Fibroblast of mammary gland (primary cell): Measurements from ENCODE around the gene FER1L5.

ENCODE experiments used
- DNase-seq: peaks from one replicate; pipeline ENCODE4 v3.0.0-alpha.2; 2010; ENCODE audit warnings: low read depth
- H3K4me3 ChIP-seq: 2 replicates; pipeline ENCODE4 v1.5.1; 2011; ENCODE audit warnings: low read depth, mild to moderate bottlenecking, low read length, moderate library complexity; ENCODE audit not compliant: control insufficient read depth
- TF ChIP-seq, protein P1 (sequence below): conservative IDR thresholded peaks from 2 replicates; pipeline ENCODE4 v1.5.1; 2011; ENCODE audit warnings: low read depth, low read length, inconsistent platforms; ENCODE audit not compliant: control insufficient read depth, insufficient read depth

The FER1L5 gene

DNA sequence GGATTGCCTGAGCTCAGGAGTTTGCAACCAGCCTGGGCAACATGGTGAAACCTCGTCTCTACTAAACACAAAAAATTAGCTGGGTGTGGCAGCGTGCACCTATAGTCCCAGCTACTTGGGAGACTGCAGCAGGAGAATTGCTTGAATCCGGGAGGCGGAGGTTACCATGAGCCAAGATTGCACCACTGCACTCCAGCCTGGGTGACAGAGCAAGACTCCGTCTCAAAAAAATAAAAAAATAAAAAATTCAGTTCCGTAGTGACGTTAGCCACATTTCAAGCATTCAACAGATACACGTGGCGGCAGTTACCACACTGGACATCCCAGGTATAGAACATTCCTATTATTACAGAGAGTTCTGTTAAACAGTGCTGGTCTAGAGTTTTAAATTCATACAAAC, 8.9 kb upstream of the FER1L5 start:
- no peak overlapping the region for H3K4me3 ChIP-seq
- DNase-seq: no peak
- TF ChIP-seq, protein P1, sequence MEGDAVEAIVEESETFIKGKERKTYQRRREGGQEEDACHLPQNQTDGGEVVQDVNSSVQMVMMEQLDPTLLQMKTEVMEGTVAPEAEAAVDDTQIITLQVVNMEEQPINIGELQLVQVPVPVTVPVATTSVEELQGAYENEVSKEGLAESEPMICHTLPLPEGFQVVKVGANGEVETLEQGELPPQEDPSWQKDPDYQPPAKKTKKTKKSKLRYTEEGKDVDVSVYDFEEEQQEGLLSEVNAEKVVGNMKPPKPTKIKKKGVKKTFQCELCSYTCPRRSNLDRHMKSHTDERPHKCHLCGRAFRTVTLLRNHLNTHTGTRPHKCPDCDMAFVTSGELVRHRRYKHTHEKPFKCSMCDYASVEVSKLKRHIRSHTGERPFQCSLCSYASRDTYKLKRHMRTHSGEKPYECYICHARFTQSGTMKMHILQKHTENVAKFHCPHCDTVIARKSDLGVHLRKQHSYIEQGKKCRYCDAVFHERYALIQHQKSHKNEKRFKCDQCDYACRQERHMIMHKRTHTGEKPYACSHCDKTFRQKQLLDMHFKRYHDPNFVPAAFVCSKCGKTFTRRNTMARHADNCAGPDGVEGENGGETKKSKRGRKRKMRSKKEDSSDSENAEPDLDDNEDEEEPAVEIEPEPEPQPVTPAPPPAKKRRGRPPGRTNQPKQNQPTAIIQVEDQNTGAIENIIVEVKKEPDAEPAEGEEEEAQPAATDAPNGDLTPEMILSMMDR: no peak

DNA sequence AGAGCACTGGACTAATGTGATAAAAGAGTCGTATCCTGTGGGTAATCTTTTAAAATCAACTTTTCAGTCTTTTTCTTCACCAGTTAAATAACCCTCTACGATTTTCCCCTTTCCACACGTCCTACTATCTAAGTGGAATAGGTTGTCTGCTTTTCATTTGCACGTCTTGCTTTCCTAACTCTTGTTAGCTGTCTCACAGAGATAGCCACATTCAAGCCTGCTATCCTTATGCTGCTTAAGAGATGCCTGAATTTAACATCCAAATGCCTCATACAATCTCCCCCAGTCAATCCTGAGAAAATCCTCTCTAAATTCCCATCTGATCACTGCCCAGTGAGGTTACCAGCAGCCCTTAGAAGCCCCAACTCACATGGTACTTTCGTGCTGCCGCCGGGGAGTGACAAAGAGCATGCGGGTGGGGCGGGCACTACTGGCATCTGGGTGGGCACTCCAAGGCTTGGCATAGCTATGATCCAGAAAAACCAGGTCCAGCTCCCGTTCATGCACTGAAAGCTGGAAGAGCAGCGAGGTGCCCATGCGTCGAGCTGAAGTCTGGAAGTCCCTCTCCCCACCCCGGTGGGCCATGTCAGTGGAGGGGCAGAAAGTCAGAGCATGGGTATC, 5.9 kb upstream of the FER1L5 start:
- TF ChIP-seq, protein P1: no peak
- peak overlapping the region; percentile 75 for H3K4me3 ChIP-seq
- no peak for DNase-seq

DNA sequence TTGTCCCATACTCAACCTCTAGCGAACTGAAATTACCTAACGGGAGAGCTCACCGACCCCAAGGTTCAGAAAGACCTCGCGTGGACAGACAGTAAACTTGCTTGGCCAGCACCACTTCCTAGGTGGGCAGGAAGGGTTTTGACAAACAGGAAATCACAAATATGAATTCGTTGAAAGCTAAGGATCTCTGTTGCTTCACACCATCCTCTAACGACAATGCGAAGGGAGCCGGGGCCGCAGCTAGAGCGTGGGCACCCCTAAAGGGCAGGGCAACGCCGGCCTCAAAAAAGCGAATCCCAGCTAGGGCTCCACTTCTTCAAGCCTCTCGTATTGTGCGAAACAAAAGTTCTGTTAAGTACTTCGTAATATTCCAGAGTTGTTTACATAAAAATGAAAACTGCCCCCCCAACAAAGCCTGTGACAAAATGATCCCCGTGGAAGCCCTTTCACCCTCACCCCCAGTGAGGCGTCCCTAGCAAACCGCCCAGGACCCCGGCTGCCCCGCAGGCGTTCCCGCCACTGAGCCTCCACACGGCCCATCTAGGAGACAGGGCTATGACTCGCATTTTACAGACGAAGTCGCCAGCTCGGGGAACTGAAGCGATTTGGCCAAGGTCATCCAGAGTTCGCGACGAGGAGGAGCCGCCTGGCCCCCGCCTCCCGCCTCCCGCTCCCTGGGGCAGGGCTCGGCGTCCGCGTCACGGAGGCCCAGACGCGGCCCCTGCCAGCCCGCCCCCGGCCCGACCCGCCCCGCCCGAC, 5.0 kb upstream of the FER1L5 start:
- peak overlapping the region; percentile 75 for H3K4me3 ChIP-seq
- DNase-seq: peak; percentile 89
- TF ChIP-seq, protein P1: no peak

DNA sequence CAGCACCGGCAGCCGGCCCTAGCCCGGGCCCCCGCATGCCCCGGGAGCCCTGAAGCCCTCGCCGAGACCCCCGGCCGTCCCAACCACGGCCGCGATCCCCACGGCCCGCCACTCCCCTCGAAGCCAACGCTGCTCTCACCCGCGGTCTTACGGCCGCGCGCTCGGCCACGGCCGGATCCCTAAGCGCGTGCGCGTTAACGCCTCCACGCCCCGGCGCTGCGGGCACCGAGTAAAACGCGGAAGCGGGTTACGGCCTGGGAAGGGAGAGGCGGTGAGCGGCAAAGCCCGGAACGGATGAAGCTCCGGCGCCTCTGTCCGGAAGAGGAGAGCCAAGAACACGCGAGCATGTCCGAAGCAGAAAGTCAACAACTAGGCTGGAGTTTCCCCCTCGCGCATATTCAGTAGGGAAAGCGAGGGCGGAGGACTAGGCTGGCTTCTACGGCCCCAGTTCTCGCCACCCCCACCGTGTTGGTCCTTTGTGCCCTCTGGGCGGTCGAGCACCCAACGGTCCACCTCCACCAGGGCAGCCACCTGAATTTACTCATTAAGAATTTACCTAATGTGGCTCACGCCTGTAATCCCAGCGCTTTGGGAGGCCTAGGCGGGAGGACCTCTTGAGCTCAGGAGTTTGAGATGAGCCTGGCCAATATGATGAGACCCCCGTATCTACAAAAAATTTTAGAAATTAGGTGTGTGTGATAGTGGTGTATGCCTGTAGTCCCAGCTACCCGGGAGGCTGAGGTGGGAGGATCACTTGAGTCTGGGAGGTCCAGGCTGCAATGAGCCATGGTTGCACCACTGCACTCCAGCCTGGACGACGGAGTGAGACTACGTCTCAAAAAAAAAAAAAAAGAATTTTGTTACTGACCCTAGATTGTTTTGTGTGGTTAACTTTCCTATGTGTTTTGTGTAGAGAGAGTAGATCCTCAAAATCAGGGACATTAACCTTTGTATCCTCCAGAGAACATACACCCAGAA, 4.1 kb upstream of the FER1L5 start, which contains the start of gene KANSL3:
Gene KANSL3, minus strand, starts transcription at position 169 of the 978 bp plus-strand sequence. CDS start 1,177 bp downstream, outside the sequence.
- H3K4me3 ChIP-seq: peak within 1 kb of the TSS; percentile 75
- TF ChIP-seq, protein P1: no peak
- DNase-seq: peak; percentile 92

DNA sequence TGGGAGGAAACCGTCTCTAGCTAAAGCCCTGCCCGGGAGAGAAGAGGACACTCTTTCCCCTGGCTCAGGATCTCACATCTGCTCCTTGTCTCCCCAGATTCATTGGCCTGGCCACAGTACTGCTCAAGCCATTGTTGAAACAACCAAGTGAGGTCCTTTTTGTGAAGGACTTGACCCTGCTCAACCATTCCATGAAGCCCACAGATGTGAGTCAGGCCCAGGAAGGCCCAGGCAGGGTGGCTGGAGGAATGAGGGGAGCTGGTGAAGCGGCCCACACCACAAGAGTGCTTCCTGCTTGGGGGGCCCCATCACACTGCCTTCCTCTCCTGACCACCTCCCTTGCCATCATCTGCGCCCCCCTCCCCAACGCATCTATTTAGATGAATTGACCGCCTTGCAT, 5.1 kb downstream of the FER1L5 start:
- DNase-seq: no peak
- TF ChIP-seq, protein P1: no peak
- H3K4me3 ChIP-seq: no peak overlapping the region

DNA sequence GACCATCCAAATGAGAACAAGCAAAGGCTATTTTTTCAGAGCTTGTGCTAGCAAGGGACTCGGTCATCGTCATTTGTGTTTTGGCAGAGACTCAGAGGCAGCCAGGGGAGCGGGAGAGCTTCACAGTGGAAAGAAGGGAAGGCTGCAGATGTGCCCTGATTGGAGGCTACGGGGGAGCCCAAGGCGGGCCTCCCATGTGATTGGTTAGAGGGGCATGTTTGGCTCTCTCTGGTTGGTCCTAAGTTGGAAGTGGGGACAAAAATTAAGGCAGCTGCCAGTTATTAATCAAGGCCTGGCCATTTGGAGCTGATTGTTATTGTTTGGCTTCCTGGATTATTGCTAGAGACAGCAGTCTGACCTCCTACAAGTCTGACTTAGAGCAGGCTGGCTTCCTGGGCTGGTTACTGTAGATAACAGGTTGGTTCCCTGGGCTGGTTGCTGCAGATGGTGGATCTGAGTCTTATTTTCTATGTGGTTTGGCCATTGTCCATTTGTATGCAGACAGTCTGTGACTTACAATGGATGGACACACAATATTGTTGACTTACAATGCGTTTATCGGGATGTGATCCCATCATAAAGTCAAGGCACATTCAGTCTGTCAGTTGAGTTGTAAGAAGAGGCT, 5.9 kb downstream of the FER1L5 start:
- DNase-seq: no peak
- TF ChIP-seq, protein P1: no peak
- no peak overlapping the region for H3K4me3 ChIP-seq
